DND-41 (cell line): ENCODE results near the gene MYO16.

Source experiments
- CTCF ChIP-seq: IDR thresholded peaks from 2 replicates; pipeline ENCODE4 v1.5.1; 2012; ENCODE audit warnings: borderline replicate concordance, low read length, moderate library complexity, mild to moderate bottlenecking; ENCODE audit not compliant: poor library complexity, severe bottlenecking; ENCODE audit errors: extremely low read depth
- EZH2 ChIP-seq: IDR thresholded peaks from 3 replicates; pipeline ENCODE4 v1.6.1; 2012; ENCODE audit warnings: borderline replicate concordance, low read depth, mild to moderate bottlenecking, moderate library complexity, low read length, inconsistent platforms; ENCODE audit not compliant: severe bottlenecking

- TF ChIP-seq CTCF (no peak), EZH2 (no peak)
These were observed 529.0 kb downstream of the MYO16 start for GRCh38 chr13:109158383-109158782.
